Thoracic aorta (tissue), 2 donors: ENCODE data around the gene SERPINA12. TPM values are rescaled to one million over a fixed set of nuclear protein-coding genes. Genes with fewer than 3 reads are reported as not detected.
"Not testable (repeated sequence)": the region's sequence is repeated elsewhere in the genome, so short reads cannot be mapped to it uniquely, and the experiment has no call there.

ENCODE experiments used
- ATAC-seq: fragments of 150-250 bp; one replicate; pipeline ENCODE4 v1.8.0; 2017; ENCODE audit warnings: low read depth; ENCODE audit not compliant: insufficient number of reproducible peaks, low FRiP score
- DNase-seq: peaks from one replicate; pipeline ENCODE4 v3.0.0-alpha.2; 2020; ENCODE audit warnings: low spot score
- H3K27ac ChIP-seq, 2 donors: fragments of 200-600 bp; sonication (generic); 1 replicate in 1 of 2; 2 replicates in 1 of 2; pipeline ENCODE4 v1.5.1; 2016; ENCODE audit warnings: mild to moderate bottlenecking in 2 of 2, moderate library complexity in 2 of 2
- H3K27me3 ChIP-seq: fragments of 200-600 bp; sonication (generic); replicated peaks from 2 replicates; pipeline ENCODE4 v1.6.0; 2016; ENCODE audit warnings: mild to moderate bottlenecking; ENCODE audit not compliant: insufficient read depth
- H3K36me3 ChIP-seq: fragments of 200-600 bp; sonication (generic); one replicate; pipeline ENCODE4 v1.5.1; 2016
- H3K4me1 ChIP-seq, 2 donors: fragments of 200-600 bp; sonication (generic); 1 replicate in 1 of 2; 2 replicates in 1 of 2; pipeline versions ENCODE4 v1.5.1 to v1.6.0; 2016; ENCODE audit warnings: low read depth in 2 of 2, mild to moderate bottlenecking in 1 of 2; ENCODE audit not compliant: control insufficient read depth in 1 of 2
- H3K4me3 ChIP-seq: fragments of 200-600 bp; sonication (generic); 2 replicates; pipeline ENCODE4 v1.5.1; 2016; ENCODE audit warnings: mild to moderate bottlenecking
- H3K9me3 ChIP-seq: fragments of 200-600 bp; sonication (generic); 2 replicates; pipeline ENCODE4 v1.5.1; 2016
- CTCF ChIP-seq: fragments of 200-600 bp; sonication (generic); IDR thresholded peaks from one replicate; pipeline ENCODE4 v1.5.1; 2019; ENCODE audit warnings: antibody characterized with exemption
- total RNA-seq, 2 donors: library from RNA; depleted of rRNA; stranded (reverse); fragments of >200 nt; gene quantifications; one replicate each; pipeline versions ENCODE4 v1.1.0 to v1.2.3, GENCODE V29; 2016

Gene SERPINA12
- total RNA-seq, 2 donors from 2014 or later, result not detected

GRCh38 chr14:94515426-94515825, 6.2 kb upstream of the SERPINA12 start:
- H3K4me3 ChIP-seq, result no peak overlapping the region
- H3K27me3 ChIP-seq, result no peaks in the 10 kb centered on the region
- H3K27ac ChIP-seq, result no peak overlapping the region
- no peak for DNase-seq
- H3K36me3 ChIP-seq, result no peaks in the 10 kb centered on the region
- no peak for TF ChIP-seq CTCF
- no peaks in the 10 kb centered on the region for H3K9me3 ChIP-seq
- H3K4me1 ChIP-seq, result no peaks in the 10 kb centered on the region
- no peak for ATAC-seq

GRCh38 chr14:94514351-94514750, 5.1 kb upstream of the SERPINA12 start:
- Histone ChIP-seq H3K4me3 (no peak overlapping the region), H3K27ac (no peak overlapping the region), H3K36me3 (no peaks in the 10 kb centered on the region), H3K27me3 (no peaks in the 10 kb centered on the region), H3K9me3 (no peaks in the 10 kb centered on the region), H3K4me1 (no peaks in the 10 kb centered on the region)
- DNase-seq (no peak), ATAC-seq (no peak)
- no peak for TF ChIP-seq CTCF

- not testable (repeated sequence) for H3K36me3 ChIP-seq, H3K4me3 ChIP-seq, H3K4me1 ChIP-seq, ATAC-seq, DNase-seq, H3K9me3 ChIP-seq, H3K27ac ChIP-seq, H3K27me3 ChIP-seq
Measured at GRCh38 chr14:94510481-94510880, 1.2 kb upstream of the SERPINA12 start.

GRCh38 chr14:94505641-94506040, 3.6 kb downstream of the SERPINA12 start:
- no peaks in the 10 kb centered on the region for H3K9me3 ChIP-seq
- DNase-seq, result no peak
- no peaks in the 10 kb centered on the region for H3K4me1 ChIP-seq
- ATAC-seq, result no peak
- no peak overlapping the region for H3K4me3 ChIP-seq
- no peak overlapping the region for H3K27ac ChIP-seq
- H3K36me3 ChIP-seq, result no peaks in the 10 kb centered on the region
- no peaks in the 10 kb centered on the region for H3K27me3 ChIP-seq
- no peak for TF ChIP-seq CTCF

GRCh38 chr14:94505206-94505605, 4.1 kb downstream of the SERPINA12 start:
- no peaks in the 10 kb centered on the region for H3K27me3 ChIP-seq
- no peak overlapping the region for H3K27ac ChIP-seq
- H3K4me3 ChIP-seq, result no peak overlapping the region
- no peaks in the 10 kb centered on the region for H3K4me1 ChIP-seq
- ATAC-seq (no peak), DNase-seq (no peak)
- no peak for TF ChIP-seq CTCF
- H3K36me3 ChIP-seq, result no peaks in the 10 kb centered on the region
- no peaks in the 10 kb centered on the region for H3K9me3 ChIP-seq
